Upper lobe of right lung (tissue), 1 donor: Measurements from ENCODE around the gene ALK. TPM values are rescaled to one million over a fixed set of nuclear protein-coding genes. Genes with fewer than 3 reads are reported as not detected.

ENCODE experiments used
- ATAC-seq: fragments of 200-7000 bp; cut with Tn5 transposase; one replicate; pipeline ENCODE4 v1.9.1; 2020; ENCODE audit warnings: mild to moderate bottlenecking, moderate library complexity
- DNase-seq: peaks from one replicate; pipeline ENCODE4 v3.0.0-alpha.2; 2020
- H3K27ac ChIP-seq: fragments of 200-600 bp; one replicate; pipeline ENCODE4 v1.8.0; 2022
- H3K27me3 ChIP-seq: fragments of 200-600 bp; one replicate; pipeline ENCODE4 v1.8.0; 2022; ENCODE audit warnings: mild to moderate bottlenecking
- H3K36me3 ChIP-seq: fragments of 200-600 bp; one replicate; pipeline ENCODE4 v1.8.0; 2022
- H3K4me1 ChIP-seq: fragments of 200-600 bp; one replicate; pipeline ENCODE4 v1.8.0; 2022
- H3K4me3 ChIP-seq: fragments of 200-600 bp; one replicate; pipeline ENCODE4 v1.8.0; 2022; ENCODE audit warnings: mild to moderate bottlenecking
- H3K9me3 ChIP-seq: fragments of 200-600 bp; one replicate; pipeline ENCODE4 v1.8.0; 2022
- CTCF ChIP-seq: fragments of 200-600 bp; IDR thresholded peaks from one replicate; pipeline ENCODE4 v1.8.0; 2022; ENCODE audit warnings: antibody characterized with exemption
- intact Hi-C: fragments of 100-400 bp; cut with DNase I; formaldehyde crosslinking; loops from one replicate; pipeline ENCODE4 v1.11.0; 2022
- total RNA-seq: library from RNA; stranded (reverse); fragmentation: NEBNext Ultra II Directional; extraction: Animal tissue kit (Norgen Biotek cat#: 25700); gene quantifications from one replicate; pipeline ENCODE4 v1.2.1, GENCODE V29; 2021
- donor health status: DM: no; HTN: yes; CAD: no; lungs with severe emphysema.

The ALK gene
- total RNA-seq, 1 donor from 2014 or later, result not detected

GRCh38 chr2:29307519-29307918 is 613.9 kb downstream of the ALK start:
- no peak for ATAC-seq
- DNase-seq, result no peak
- no peak overlapping the region for H3K27ac ChIP-seq
- H3K4me1 ChIP-seq, result no peaks in the 10 kb centered on the region
- TF ChIP-seq CTCF, result no peak
- no peaks in the 10 kb centered on the region for H3K9me3 ChIP-seq
- intact Hi-C loops, result no loop called here
- H3K27me3 ChIP-seq, result no peaks in the 10 kb centered on the region
- no peak overlapping the region for H3K4me3 ChIP-seq
- no peaks in the 10 kb centered on the region for H3K36me3 ChIP-seq

GRCh38 chr2:29305762-29306161 is 615.6 kb downstream of the ALK start:
- TF ChIP-seq CTCF, result no peak
- DNase-seq, result no peak
- H3K9me3 ChIP-seq, result no peaks in the 10 kb centered on the region
- H3K4me1 ChIP-seq, result no peaks in the 10 kb centered on the region
- no peaks in the 10 kb centered on the region for H3K27me3 ChIP-seq
- H3K36me3 ChIP-seq, result no peaks in the 10 kb centered on the region
- H3K27ac ChIP-seq, result no peak overlapping the region
- intact Hi-C loops, result no loop called here
- H3K4me3 ChIP-seq, result no peak overlapping the region
- ATAC-seq, result no peak

GRCh38 chr2:29304399-29305060 is 616.9 kb downstream of the ALK start:
- no peak overlapping the region for H3K4me3 ChIP-seq
- H3K27ac ChIP-seq, result no peak overlapping the region
- DNase-seq, result no peak
- no peaks in the 10 kb centered on the region for H3K36me3 ChIP-seq
- intact Hi-C loops, result no loop called here
- no peaks in the 10 kb centered on the region for H3K27me3 ChIP-seq
- TF ChIP-seq CTCF, result no peak
- H3K9me3 ChIP-seq, result no peaks in the 10 kb centered on the region
- no peak for ATAC-seq
- H3K4me1 ChIP-seq, result no peaks in the 10 kb centered on the region

- peak; percentile 7 for DNase-seq
- intact Hi-C loops, result no loop called here
- no peak for TF ChIP-seq CTCF
- Histone ChIP-seq H3K4me3 (no peak overlapping the region), H3K27me3 (no peaks in the 10 kb centered on the region), H3K4me1 (no peaks in the 10 kb centered on the region), H3K27ac (no peak overlapping the region), H3K9me3 (no peaks in the 10 kb centered on the region), H3K36me3 (no peaks in the 10 kb centered on the region)
- ATAC-seq, result no peak
Observed at GRCh38 chr2:29296585-29296984, 624.8 kb downstream of the ALK start.

GRCh38 chr2:29295845-29296244 is 625.5 kb downstream of the ALK start:
- Histone ChIP-seq H3K9me3 (no peaks in the 10 kb centered on the region), H3K4me1 (no peaks in the 10 kb centered on the region), H3K4me3 (no peak overlapping the region), H3K27me3 (no peaks in the 10 kb centered on the region), H3K36me3 (no peaks in the 10 kb centered on the region), H3K27ac (no peak overlapping the region)
- intact Hi-C loops, result no loop called here
- DNase-seq (peak; percentile 55), ATAC-seq (peak; percentile 64)
- TF ChIP-seq CTCF, result peak; percentile 15
